ENCODE measurements around the gene APOL1.

APOL1 gene

DNA sequence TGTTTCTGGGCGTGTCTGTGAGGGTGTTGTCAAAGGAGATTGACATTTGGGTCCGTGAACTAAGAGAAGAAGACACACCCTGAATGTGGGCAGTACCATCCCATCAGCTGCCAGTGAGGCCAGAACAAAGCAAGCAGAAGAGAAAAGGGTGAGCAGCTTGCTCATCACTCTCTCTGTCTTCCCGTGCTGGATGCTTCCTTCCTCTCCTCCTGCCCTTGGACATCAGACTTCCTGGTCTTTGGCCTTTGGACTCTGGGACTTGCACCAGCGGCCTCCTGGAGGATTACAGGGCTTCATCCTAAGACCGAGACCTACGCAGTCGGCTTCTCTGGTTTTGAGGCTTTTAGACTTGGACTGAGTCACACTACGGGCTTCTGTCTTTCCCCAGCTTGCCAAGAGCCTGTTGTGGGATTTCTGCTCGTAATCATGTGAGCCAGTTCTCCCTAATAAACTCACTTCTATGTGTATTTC is 32.4 kb upstream of the APOL1 start:
- H3K4me1 ChIP-seq (ENCODE audit: insufficient read depth, low read length): peaks cover 6% of the 10 kb centered on the region; the same call in 1 of the 2 replicates
- no peaks in the 10 kb centered on the region for H4K20me1 ChIP-seq (ENCODE audit: insufficient read depth, low read length)
- H2AFZ ChIP-seq (ENCODE audit: low read depth, low read length): no peak overlapping the region
- H3K9ac ChIP-seq (ENCODE audit: low read depth, low read length): no peak overlapping the region
- H3K4me2 ChIP-seq (ENCODE audit: insufficient read depth, low read length): no peak overlapping the region
- no peak overlapping the region for H3K27ac ChIP-seq (ENCODE audit: low read length)
- no peaks in the 10 kb centered on the region for H3K79me2 ChIP-seq (ENCODE audit: insufficient read depth, low read length)
- H3K9me3 ChIP-seq (ENCODE audit: insufficient read depth, low read length, severe bottlenecking): no peaks in the 10 kb centered on the region
- no peaks in the 10 kb centered on the region for H3K36me3 ChIP-seq (ENCODE audit: insufficient read depth, low read length)
- no peak for TF ChIP-seq CTCF (IDR thresholded peaks at IDR 0.05; ENCODE audit: borderline replicate concordance, extremely low read depth, low read length, poor library complexity, severe bottlenecking)
- ATAC-seq (ENCODE audit: insufficient read depth, low read depth): no peak
- no peak overlapping the region for H3K4me3 ChIP-seq (ENCODE audit: low read depth in 1 of 2, low read length in 2 of 2)
- no peak for DNase-seq
- H3K27me3 ChIP-seq (ENCODE audit: insufficient read depth, low read length, poor library complexity): no peaks in the 10 kb centered on the region

GRCh38 chr22:36221799-36222751 is 30.9 kb upstream of the APOL1 start:
- DNase-seq: peak; percentile 73
- Histone ChIP-seq H3K79me2 (ENCODE audit: insufficient read depth, low read length) (no peaks in the 10 kb centered on the region), H3K36me3 (ENCODE audit: insufficient read depth, low read length) (no peaks in the 10 kb centered on the region), H3K4me2 (ENCODE audit: insufficient read depth, low read length) (peak overlapping the region; percentile 27; the same call in 1 of the 2 replicates), H3K9me3 (ENCODE audit: insufficient read depth, low read length, severe bottlenecking) (no peaks in the 10 kb centered on the region), H3K27ac (ENCODE audit: low read length) (no peak overlapping the region), H3K4me1 (ENCODE audit: insufficient read depth, low read length) (peaks cover 6% of the 10 kb centered on the region; the same call in 1 of the 2 replicates), H2AFZ (ENCODE audit: low read depth, low read length) (no peak overlapping the region), H3K9ac (ENCODE audit: low read depth, low read length) (no peak overlapping the region), H3K27me3 (ENCODE audit: insufficient read depth, low read length, poor library complexity) (no peaks in the 10 kb centered on the region), H3K4me3 (ENCODE audit: low read depth in 1 of 2, low read length in 2 of 2) (no peak overlapping the region), H4K20me1 (ENCODE audit: insufficient read depth, low read length) (no peaks in the 10 kb centered on the region)
- peak; percentile 95 for ATAC-seq (ENCODE audit: insufficient read depth, low read depth)
- TF ChIP-seq CTCF (IDR thresholded peaks at IDR 0.05; ENCODE audit: borderline replicate concordance, extremely low read depth, low read length, poor library complexity, severe bottlenecking): peak; percentile 81
- no peak for TF ChIP-seq EZH2 (IDR thresholded peaks at IDR 0.05; ENCODE audit: borderline replicate concordance, low read depth, low read length, severe bottlenecking)

DNA sequence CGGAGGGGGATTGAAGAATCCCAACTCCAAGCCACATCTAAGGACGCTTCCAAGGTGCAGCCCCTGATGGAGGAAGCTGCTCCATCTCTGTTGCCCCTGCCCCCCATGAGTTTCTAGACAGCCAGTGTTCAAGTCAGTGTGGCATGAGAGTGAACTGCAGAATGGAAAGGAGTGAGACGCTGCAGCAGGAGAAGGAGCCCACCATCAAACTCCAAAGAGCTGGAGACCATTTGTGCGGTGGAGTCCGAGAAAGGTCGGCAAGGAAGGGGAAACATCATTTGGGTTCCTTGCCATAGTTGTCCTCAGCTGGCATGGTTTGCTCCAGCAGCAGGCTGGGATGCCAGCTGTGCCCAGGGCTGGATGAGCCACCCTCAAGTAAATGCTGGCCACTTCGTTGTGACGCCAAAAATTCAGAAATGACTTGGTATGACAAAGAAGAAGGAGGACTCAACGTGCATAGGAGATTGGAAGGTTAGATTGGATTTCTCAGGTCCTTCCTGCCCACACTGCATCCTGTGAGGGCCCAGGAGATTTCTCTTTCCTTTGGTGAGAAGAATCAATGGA is 30.0 kb upstream of the APOL1 start:
- Histone ChIP-seq H4K20me1 (ENCODE audit: insufficient read depth, low read length) (no peaks in the 10 kb centered on the region), H3K9ac (ENCODE audit: low read depth, low read length) (no peak overlapping the region), H3K4me3 (ENCODE audit: low read depth in 1 of 2, low read length in 2 of 2) (no peak overlapping the region), H3K36me3 (ENCODE audit: insufficient read depth, low read length) (peaks cover 8% of the 10 kb centered on the region), H3K27me3 (ENCODE audit: insufficient read depth, low read length, poor library complexity) (no peaks in the 10 kb centered on the region), H3K9me3 (ENCODE audit: insufficient read depth, low read length, severe bottlenecking) (no peaks in the 10 kb centered on the region), H2AFZ (ENCODE audit: low read depth, low read length) (no peak overlapping the region), H3K4me1 (ENCODE audit: insufficient read depth, low read length) (peaks cover 6% of the 10 kb centered on the region; the same call in 1 of the 2 replicates), H3K4me2 (ENCODE audit: insufficient read depth, low read length) (no peak overlapping the region), H3K27ac (ENCODE audit: low read length) (no peak overlapping the region), H3K79me2 (ENCODE audit: insufficient read depth, low read length) (no peaks in the 10 kb centered on the region)
- no peak for DNase-seq
- TF ChIP-seq EZH2 (IDR thresholded peaks at IDR 0.05; ENCODE audit: borderline replicate concordance, low read depth, low read length, severe bottlenecking) (no peak), CTCF (IDR thresholded peaks at IDR 0.05; ENCODE audit: borderline replicate concordance, extremely low read depth, low read length, poor library complexity, severe bottlenecking) (no peak)
- ATAC-seq (ENCODE audit: insufficient read depth, low read depth): no peak
